GM18526 (cell line): ENCODE data around the gene ENO3.

Source experiments
- POLR2A ChIP-seq: IDR thresholded peaks from 3 replicates; pipeline ENCODE4 v1.6.1; 2011; ENCODE audit not compliant: insufficient read length; ENCODE audit errors: extremely low read depth

Gene ENO3

DNA sequence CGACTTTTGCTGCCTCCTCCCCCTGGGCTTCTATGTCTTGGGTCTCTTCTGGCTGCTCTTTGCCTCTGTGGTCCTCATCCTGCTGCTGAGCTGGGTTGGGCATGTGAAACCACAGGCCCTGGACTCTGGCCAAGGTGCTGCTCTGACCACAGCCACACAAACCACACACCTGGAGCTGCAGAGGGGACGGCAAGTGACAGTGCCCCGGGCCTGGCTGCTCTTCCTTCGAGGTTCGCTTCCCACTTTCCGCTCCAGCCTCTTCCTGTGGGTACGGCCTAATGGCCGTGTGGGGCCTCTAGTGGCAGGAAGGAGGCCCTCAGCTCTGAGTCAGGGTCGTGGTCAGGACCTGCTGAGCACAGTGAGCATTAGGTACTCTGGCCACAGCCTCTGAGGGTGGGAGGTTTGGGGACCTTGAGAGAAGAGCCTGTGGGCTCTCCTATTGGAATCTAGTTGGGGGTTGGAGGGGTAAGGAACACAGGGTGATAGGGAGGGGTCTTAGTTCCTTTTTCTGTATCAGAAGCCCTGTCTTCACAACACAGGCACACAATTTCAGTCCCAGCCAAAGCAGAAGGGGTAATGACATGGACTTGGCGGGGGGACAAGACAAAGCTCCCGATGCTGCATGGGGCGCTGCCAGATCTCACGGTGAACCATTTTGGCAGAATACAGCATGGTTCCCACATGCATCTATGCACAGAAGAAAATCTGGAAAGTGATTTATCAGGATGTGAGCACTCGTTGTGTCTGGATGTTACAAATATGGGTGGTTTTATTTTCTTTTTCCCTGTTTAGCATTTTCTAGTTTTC, 16.5 kb upstream of the ENO3 start:
- no peak for TF ChIP-seq POLR2A

DNA sequence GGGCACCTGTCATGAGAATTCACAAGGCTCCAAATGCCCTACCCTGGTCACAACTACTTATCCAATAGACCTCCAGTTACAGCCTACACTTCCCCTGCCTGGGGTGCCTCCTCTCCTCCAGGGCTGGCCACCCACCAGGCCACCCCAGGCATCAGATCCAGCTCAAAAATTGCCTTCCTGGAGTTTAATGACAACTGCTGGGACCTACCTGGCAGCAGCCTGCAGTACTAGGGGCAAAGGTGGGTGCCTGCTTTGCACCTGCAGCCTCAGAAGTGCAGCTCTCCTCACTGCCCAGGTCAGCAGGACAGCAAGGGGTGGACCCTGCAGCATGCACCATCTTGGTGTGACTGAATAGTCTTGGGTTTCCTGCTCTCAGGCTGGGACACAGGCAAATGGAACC, 15.3 kb upstream of the ENO3 start:
- no peak for TF ChIP-seq POLR2A

DNA sequence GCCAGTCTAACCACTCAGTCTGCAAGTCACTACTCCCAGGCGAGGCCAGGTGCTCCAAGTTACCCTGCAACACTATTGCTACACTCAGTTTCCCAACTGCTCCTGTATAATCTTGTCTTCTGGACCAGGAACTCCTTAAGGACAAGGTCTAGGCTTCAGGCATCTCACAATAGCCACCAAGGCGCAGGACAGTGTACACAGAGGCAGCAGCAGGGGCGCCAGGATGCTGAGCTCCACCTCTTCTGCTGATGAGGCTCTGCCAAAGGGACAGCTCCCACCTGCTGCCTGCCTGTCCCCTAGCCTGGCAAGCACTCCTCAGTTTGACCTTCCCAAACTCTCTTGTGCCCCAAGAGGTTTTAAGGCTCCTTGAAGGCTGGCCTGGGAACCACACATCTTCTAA, 14.5 kb upstream of the ENO3 start:
- TF ChIP-seq POLR2A: no peak

DNA sequence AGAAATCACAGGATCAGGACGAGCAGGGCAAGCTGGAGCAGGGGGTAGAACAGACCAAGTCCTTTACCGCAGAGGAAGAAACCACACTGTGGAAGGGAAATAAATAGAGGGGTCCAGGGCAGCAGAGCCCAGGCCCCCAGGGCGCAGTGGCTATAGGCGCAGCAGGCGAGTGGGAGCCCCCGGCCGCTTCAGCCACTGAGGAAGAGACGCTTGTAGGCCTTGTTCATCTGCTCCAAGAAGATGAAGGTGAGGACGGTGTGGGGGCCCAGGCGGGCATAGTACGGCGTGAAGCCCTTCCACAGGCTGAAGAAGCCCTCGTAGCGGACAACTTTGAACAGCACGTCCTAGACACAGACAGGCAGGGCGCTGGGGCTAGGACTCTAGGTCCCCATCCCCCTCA, 13.4 kb upstream of the ENO3 start:
- TF ChIP-seq POLR2A: no peak

DNA sequence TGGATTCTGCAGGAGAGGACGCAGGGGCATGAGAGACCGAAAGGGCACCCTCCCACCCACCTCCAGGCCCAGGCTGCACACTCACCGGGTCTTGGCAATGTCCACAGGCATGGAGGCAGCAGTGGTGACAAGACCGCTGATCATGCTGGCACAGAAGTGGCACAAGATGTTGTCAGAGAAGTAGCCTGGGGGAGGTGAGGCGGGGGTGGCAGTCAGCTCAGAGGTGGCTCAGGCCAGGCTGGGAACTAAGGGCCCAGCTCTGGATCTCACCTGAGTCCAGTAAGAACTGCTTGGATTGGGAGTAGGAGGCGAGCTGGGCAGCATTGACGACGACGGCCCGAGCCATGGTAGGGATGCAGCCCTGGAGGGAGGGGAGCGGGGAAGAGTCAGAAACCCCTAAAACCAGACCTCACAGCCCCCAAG, 12.8 kb upstream of the ENO3 start:
- no peak for TF ChIP-seq POLR2A

DNA sequence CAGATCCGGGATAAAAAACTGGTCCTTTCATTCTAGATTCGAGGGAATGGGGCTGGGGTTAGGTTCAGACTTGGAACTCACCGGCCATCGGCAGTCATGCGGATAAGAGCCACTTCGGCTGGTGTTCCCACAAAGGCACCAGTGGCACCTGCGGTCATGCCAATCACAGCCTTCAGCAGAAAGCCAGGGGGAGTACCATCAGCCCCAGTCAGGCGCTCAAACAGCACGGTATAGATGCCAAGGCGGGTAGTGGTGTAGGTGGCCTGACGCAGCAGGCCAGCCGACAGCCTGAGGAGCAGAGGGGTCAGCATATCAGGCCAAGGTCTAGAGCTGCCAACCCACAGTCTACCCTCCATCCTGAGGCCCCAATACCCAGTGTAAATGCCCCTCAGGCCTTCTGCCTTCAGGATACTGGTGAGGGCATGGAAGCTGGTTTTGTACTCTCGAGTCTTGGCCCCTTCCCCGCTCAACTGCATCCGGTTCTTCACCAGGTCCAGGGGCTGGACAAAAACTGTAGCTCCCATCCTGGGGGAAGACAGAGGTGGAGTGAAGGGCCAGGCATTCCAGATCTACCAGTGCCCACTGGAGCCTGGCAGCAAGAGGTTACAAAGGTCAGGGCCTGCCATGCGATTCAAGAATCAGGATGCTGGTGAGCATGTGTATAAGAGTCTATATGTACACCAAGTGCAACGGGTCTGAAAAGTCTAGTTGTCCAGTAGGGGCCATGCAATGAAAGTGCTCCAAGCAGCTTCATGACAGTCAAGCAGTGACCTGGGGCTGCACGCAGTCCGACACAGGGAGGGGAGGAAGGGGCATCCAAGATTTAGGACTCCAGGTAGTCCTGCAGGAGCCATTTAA, 12.0 kb upstream of the ENO3 start:
- TF ChIP-seq POLR2A: no peak

DNA sequence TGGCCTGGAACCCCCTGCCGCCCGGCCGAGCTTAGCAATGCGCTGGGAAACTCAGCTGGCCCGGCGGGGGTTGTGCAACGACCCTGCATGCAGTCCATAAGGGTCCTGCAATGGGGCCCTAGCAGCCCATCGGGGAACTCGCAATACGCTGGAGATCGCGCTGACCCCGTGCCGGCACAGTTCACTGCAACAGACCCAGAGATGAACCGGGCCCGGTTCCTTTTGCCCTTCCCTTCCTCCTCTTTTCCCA, 11.4 kb upstream of the ENO3 start:
- no peak for TF ChIP-seq POLR2A

DNA sequence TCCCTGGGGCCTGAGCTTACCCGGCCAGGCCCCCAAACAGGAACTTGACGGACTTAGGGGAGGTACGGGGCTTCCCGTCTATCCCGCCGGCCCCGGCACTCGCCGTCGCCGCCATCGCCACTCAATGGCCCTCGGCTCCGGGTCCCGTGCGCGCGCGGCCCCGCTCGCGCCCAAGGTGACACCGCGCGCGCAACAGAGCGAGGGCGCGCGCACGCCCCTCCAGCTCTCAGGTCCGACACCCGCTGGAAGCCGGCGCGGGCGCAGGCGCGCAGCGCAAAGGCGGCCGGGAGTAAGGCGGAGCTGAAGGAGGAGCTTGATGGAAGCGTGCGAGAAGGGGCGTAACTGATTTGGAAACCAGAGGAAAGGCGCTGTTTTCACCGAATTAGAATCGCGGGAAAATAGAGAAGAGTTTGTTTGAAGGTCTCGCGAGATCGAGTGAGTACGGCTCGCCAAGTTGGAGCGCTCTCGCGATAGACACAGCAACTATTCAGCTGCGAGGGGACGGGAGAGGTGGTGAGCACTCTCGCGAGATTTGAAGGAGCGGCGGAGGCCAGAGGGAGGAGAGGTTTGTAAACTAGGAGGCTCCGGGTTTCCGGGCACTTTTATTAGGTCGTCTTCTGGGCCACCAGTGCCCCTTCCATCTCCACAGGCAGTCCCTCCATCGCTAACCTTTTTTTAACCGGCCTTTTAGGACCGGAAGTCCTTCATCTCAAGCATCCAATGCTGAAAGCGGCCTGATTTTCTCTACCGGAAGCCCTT, 10.9 kb upstream of the ENO3 start, which contains the start of the genes RNF167 and SLC25A11:
RNF167 (plus strand) TSS at position 473 of the 759 bp plus-strand sequence. CDS start 642 bp downstream, outside the sequence.
SLC25A11 (minus strand) TSS at position 251 of the 759 bp plus-strand sequence; CDS start at position 115, 136 bp downstream.
- TF ChIP-seq POLR2A: peak; percentile 91

DNA sequence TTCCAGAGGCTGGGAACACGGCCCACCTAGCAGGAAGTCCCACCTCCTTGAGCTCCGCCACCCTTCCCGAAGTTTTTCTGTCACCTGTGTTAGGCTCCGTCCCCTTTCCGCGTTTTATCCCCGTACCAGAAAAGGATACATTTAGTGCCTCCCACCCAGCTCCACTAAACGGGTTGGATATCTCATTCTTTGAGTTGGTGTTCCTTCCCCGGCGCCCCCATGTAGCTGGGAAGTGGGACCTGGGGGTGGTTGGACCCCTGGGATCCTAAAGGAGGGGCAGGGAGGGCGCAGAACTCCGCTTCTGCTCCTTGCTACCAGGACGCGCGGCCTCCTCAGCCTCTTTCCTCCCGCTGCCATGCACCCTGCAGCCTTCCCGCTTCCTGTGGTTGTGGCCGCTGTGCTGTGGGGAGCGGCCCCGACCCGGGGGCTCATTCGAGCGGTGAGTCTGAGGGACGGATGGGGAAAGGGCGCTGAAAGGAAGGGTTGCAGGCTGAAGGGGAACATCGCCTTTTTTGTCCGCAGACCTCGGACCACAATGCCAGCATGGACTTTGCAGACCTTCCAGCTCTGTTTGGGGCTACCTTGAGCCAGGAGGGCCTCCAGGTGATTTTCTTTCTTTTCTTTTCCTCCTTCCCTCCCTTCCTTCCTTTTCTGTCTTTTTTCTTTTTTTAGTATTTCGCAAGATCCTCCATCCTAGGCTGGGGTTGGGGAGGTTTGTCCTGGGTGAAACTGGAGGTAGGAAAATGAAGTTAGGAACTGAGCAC, 10.2 kb upstream of the ENO3 start:
- TF ChIP-seq POLR2A: no peak

DNA sequence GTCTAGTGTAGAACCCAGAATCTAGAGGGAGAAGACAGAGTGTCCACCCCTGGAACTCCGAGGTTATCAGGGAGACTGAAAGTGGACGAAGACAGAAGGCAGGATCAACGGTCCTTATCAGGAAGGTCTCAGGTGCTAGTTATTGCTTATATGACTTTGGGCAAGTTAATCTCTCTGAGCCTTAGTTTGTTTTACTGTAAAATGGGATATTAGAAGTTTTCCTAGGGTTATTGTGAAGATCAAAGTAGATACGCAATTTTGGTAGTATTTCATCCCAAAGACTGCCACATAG, 9.7 kb upstream of the ENO3 start:
- no peak for TF ChIP-seq POLR2A

DNA sequence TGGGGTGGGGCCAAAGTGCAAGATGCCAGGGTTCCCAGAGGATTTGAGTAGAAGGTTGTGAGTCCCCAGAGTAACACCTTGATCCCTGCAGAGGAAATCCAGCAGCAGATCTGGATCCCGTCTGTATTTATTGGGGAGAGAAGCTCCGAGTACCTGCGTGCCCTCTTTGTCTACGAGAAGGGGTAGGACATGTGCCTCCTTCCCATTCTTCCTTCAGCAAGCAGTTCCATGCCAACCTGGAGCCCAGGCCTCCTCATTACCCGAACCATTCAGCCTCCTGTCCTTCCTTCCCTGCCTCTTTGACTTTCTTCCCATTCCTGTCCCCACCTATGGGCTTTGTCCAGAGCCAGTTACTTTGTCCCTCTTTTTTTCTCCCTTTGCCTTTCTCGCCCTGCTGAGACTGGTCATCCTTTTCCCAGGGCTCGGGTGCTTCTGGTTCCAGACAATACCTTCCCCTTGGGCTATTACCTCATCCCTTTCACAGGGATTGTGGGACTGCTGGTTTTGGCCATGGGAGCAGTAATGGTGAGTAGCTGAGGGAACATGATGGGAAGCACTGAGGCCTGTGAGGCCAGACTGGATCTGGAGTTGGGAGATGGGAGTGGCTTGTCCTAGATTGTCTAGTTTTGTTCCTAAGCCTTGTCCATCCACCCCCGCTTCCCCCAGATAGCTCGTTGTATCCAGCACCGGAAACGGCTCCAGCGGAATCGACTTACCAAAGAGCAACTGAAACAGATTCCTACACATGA, 8.0 kb upstream of the ENO3 start:
- TF ChIP-seq POLR2A: no peak

DNA sequence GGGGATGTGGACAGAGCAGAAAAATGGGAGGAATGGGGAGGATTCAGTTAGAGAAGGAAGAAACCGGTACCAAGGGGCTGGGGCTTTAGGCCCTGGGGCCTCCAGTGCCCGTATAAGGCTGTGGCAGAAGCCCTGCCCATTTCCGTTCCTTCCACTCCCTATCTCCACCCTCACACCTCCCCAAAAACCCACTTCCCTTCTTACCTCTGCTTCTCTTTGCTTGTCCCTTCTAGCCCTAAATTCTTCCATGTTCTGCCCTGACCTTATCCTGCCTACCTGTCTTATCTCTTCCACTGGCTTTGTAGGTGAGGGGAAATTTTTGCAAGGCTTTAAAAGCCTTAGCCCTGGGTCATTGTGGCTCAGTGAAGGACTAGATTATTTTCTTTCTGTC, 6.8 kb upstream of the ENO3 start:
- no peak for TF ChIP-seq POLR2A

DNA sequence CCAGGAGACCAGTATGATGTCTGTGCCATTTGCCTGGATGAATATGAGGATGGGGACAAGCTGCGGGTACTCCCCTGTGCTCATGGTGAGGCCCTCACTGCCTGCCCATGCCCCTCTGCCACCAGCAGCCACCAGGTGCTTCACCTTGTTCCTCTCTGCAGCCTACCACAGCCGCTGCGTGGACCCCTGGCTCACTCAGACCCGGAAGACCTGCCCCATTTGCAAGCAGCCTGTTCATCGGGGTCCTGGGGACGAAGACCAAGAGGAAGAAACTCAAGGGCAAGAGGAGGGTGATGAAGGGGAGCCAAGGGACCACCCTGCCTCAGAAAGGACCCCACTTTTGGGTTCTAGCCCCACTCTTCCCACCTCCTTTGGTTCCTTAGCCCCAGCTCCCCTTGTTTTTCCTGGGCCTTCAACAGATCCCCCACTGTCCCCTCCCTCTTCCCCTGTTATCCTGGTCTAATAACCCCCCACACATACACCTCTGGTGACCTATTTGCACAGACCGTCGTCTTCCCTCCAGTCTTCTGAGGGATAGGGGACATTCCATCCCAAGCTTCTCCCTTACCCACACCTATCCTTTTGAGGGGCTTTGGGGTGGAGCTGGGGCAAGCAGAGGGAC, 6.3 kb upstream of the ENO3 start:
- peak; percentile 27 for TF ChIP-seq POLR2A
